DND-41 (cell line): ENCODE data around the gene OR52K2.

ENCODE experiments used
- ATAC-seq: fragments of 200-7000 bp; cut with Tn5 transposase; 3 replicates; pipeline ENCODE4 v1.9.1; 2021; ENCODE audit warnings: low read depth; ENCODE audit not compliant: insufficient read depth
- DNase-seq: peaks from one replicate; pipeline ENCODE4 v3.0.0-alpha.2; 2020
- H2AFZ ChIP-seq: 2 replicates; pipeline ENCODE4 v1.6.0; 2012; ENCODE audit warnings: low read depth, low read length
- H3K27ac ChIP-seq: 2 replicates; pipeline ENCODE4 v1.5.1; 2012; ENCODE audit warnings: low read length, inconsistent platforms
- H3K27me3 ChIP-seq: fragments of 200-600 bp; sonication (generic); 2 replicates; pipeline ENCODE4 v1.6.0; 2012; ENCODE audit warnings: low read length, mild to moderate bottlenecking, inconsistent platforms; ENCODE audit not compliant: insufficient read depth, poor library complexity
- H3K36me3 ChIP-seq: 2 replicates; pipeline ENCODE4 v1.5.1; 2012; ENCODE audit warnings: low read length, inconsistent platforms; ENCODE audit not compliant: insufficient read depth
- H3K4me1 ChIP-seq: 2 replicates; pipeline ENCODE4 v1.5.1; 2012; ENCODE audit warnings: mild to moderate bottlenecking, low read length; ENCODE audit not compliant: insufficient read depth
- H3K4me2 ChIP-seq: 2 replicates; pipeline ENCODE4 v1.6.0; 2012; ENCODE audit warnings: mild to moderate bottlenecking, moderate library complexity, low read length, inconsistent platforms; ENCODE audit not compliant: insufficient read depth
- H3K4me3 ChIP-seq, 2 experiments: fragments of 200-600 bp in 1 of 2; shearing (Covaris generic) in 1 of 2; 2 replicates each; pipeline ENCODE4 v1.5.1; 2012 to 2016; ENCODE audit warnings: inconsistent platforms in 2 of 2, low read length in 2 of 2, mild to moderate bottlenecking in 2 of 2, low read depth in 1 of 2, moderate library complexity in 1 of 2
- H3K79me2 ChIP-seq: 2 replicates; pipeline ENCODE4 v1.6.0; 2012; ENCODE audit warnings: low read length, inconsistent platforms; ENCODE audit not compliant: insufficient read depth
- H3K9ac ChIP-seq: 2 replicates; pipeline ENCODE4 v1.6.0; 2012; ENCODE audit warnings: low read depth, mild to moderate bottlenecking, inconsistent platforms, low read length, moderate library complexity
- H3K9me3 ChIP-seq: 2 replicates; pipeline ENCODE4 v1.5.1; 2012; ENCODE audit warnings: low read length, moderate library complexity, mild to moderate bottlenecking, inconsistent platforms; ENCODE audit not compliant: insufficient read depth, severe bottlenecking
- H4K20me1 ChIP-seq: 2 replicates; pipeline ENCODE4 v1.6.0; 2012; ENCODE audit warnings: low read length; ENCODE audit not compliant: insufficient read depth
- CTCF ChIP-seq: IDR thresholded peaks from 2 replicates; pipeline ENCODE4 v1.5.1; 2012; ENCODE audit warnings: borderline replicate concordance, low read length, moderate library complexity, mild to moderate bottlenecking; ENCODE audit not compliant: poor library complexity, severe bottlenecking; ENCODE audit errors: extremely low read depth
- EZH2 ChIP-seq: IDR thresholded peaks from 3 replicates; pipeline ENCODE4 v1.6.1; 2012; ENCODE audit warnings: borderline replicate concordance, low read depth, mild to moderate bottlenecking, moderate library complexity, low read length, inconsistent platforms; ENCODE audit not compliant: severe bottlenecking

OR52K2 gene

GRCh38 chr11:4441515-4441914 is 7.6 kb upstream of the OR52K2 start:
- Histone ChIP-seq H3K4me2 (no peak overlapping the region), H3K9me3 (no peaks in the 10 kb centered on the region), H3K4me1 (no peaks in the 10 kb centered on the region), H4K20me1 (no peaks in the 10 kb centered on the region), H3K27me3 (peaks cover 11% of the 10 kb centered on the region), H3K36me3 (no peaks in the 10 kb centered on the region), H3K4me3 (no peak overlapping the region), H2AFZ (no peak overlapping the region), H3K79me2 (no peaks in the 10 kb centered on the region), H3K27ac (no peak overlapping the region), H3K9ac (no peak overlapping the region)
- TF ChIP-seq CTCF (no peak), EZH2 (no peak)
- ATAC-seq, result no peak
- DNase-seq, result no peak

GRCh38 chr11:4443232-4443891 is 5.7 kb upstream of the OR52K2 start:
- H3K9me3 ChIP-seq, result no peaks in the 10 kb centered on the region
- H3K4me2 ChIP-seq, result no peak overlapping the region
- no peak overlapping the region for H3K4me3 ChIP-seq
- TF ChIP-seq EZH2 (no peak), CTCF (no peak)
- no peak overlapping the region for H3K27ac ChIP-seq
- no peak overlapping the region for H3K9ac ChIP-seq
- no peaks in the 10 kb centered on the region for H3K4me1 ChIP-seq
- DNase-seq (no peak), ATAC-seq (no peak)
- peaks cover 15% of the 10 kb centered on the region for H3K27me3 ChIP-seq
- no peaks in the 10 kb centered on the region for H3K79me2 ChIP-seq
- H3K36me3 ChIP-seq, result no peaks in the 10 kb centered on the region
- no peaks in the 10 kb centered on the region for H4K20me1 ChIP-seq
- H2AFZ ChIP-seq, result no peak overlapping the region

- TF ChIP-seq EZH2, result no peak
- TF ChIP-seq CTCF, result no peak
- ATAC-seq (no peak), DNase-seq (no peak)
- H3K36me3 ChIP-seq, result no peaks in the 10 kb centered on the region
- H3K9me3 ChIP-seq, result no peaks in the 10 kb centered on the region
- H3K27ac ChIP-seq, result no peak overlapping the region
- H3K27me3 ChIP-seq, result peaks cover 14% of the 10 kb centered on the region
- H3K4me3 ChIP-seq, result no peak overlapping the region
- no peak overlapping the region for H3K4me2 ChIP-seq
- H3K79me2 ChIP-seq, result no peaks in the 10 kb centered on the region
- no peak overlapping the region for H3K9ac ChIP-seq
- H3K4me1 ChIP-seq, result no peaks in the 10 kb centered on the region
- no peak overlapping the region for H2AFZ ChIP-seq
- H4K20me1 ChIP-seq, result no peaks in the 10 kb centered on the region
Observed at GRCh38 chr11:4453118-4453517, 4.0 kb downstream of the OR52K2 start.

- no peak for DNase-seq
Observed at GRCh38 chr11:4454021-4454420, 4.9 kb downstream of the OR52K2 start.

More at GRCh38 chr11:4454021-4454420, 4.9 kb downstream of the OR52K2 start:
- Histone ChIP-seq H2AFZ (no peak overlapping the region), H3K36me3 (no peaks in the 10 kb centered on the region), H4K20me1 (no peaks in the 10 kb centered on the region), H3K4me3 (no peak overlapping the region), H3K9me3 (no peaks in the 10 kb centered on the region), H3K27me3 (peaks cover 16% of the 10 kb centered on the region), H3K27ac (no peak overlapping the region), H3K9ac (no peak overlapping the region), H3K79me2 (no peaks in the 10 kb centered on the region), H3K4me1 (no peaks in the 10 kb centered on the region), H3K4me2 (no peak overlapping the region)
- no peak for ATAC-seq
- TF ChIP-seq CTCF, result no peak
- no peak for TF ChIP-seq EZH2
